ENCODE results near the gene G0S2. TPM values are rescaled to one million over a fixed set of nuclear protein-coding genes. Genes with fewer than 3 reads are reported as not detected.

The G0S2 gene
- total and polyA plus RNA-seq, 2 of the 8 experiments (the other 6 are each of a cell fraction or from before 2014, with no cell fraction given), result 1.0 to 1.7 TPM

- no peaks in the 10 kb centered on the region for H4K20me1 ChIP-seq (replicated peaks in 1 of 2; ENCODE audit: control insufficient read depth in 1 of 2, insufficient read depth in 2 of 2, low read length in 2 of 2)
- H3K79me2 ChIP-seq (ENCODE audit: control insufficient read depth in 1 of 2, insufficient read depth in 2 of 2, low read length in 2 of 2), result no peaks in the 10 kb centered on the region
- no peak overlapping the region for H3K14ac ChIP-seq (ENCODE audit: insufficient read length)
- CTCF ChIA-PET (ENCODE audit: partially characterized antibody), result interaction anchor here (0.9 to 2.3 kb wide), 5 partner anchors 9 to 84 kb away, joined by 3 to 7 read pairs (median 3); partner anchors contain the start of genes G0S2 and LAMB3
- H3K23me2 ChIP-seq (ENCODE audit: low read depth, low read length), result no peaks in the 10 kb centered on the region
- H3K27ac ChIP-seq (ENCODE audit: low read depth, low read length), result no peak overlapping the region
- H2BK12ac ChIP-seq (ENCODE audit: low read depth, low read length), result no peak overlapping the region
- H3K23ac ChIP-seq (ENCODE audit: insufficient read length), result no peak overlapping the region
- 90% methylated on average over 1 of the region's 1 CpG; no CpG with 5 or more reads in 1 of the 2 experiments for WGBS, 2 experiments (ENCODE audit: extremely low coverage in 1 of 2, insufficient coverage in 1 of 2, insufficient read length in 1 of 2, insufficient replicate concordance in 2 of 2, low coverage in 1 of 2, low lambda C conversion rate in 2 of 2, missing lambda C conversion rate in 1 of 2)
- H4K91ac ChIP-seq (replicated peaks; ENCODE audit: insufficient read length, low read length), result no peak overlapping the region
- H3K4me3 ChIP-seq (ENCODE audit: extremely low read depth in 1 of 4, insufficient read depth in 2 of 4, low read depth in 3 of 4, low read length in 4 of 4), result no peak overlapping the region
- no peak overlapping the region for H3K56ac ChIP-seq (replicated peaks; ENCODE audit: insufficient read length, low read depth, low read length)
- POLR2A ChIA-PET (ENCODE audit: partially characterized antibody), result no interaction called here
- no peaks in the 10 kb centered on the region for H3K36me3 ChIP-seq (ENCODE audit: control insufficient read depth in 2 of 4, insufficient read depth in 4 of 4, low read length in 3 of 4)
- no peak for DNase-seq (ENCODE audit: low read depth in 1 of 2, low spot score in 2 of 2)
- 0 out of 7 replicates have a peak, but pooled peaks cover 0 to 2% (median 0%) of the 10 kb centered on the region in 4 experiments for H3K27me3 ChIP-seq (replicated peaks in 1 of 4; ENCODE audit: control insufficient read depth in 3 of 4, extremely low read depth in 1 of 4, insufficient read depth in 3 of 4, low read length in 3 of 4)
- peaks cover 0 to 3% (median 0%) of the 10 kb centered on the region in 4 experiments; a peak in 2 of 7 replicates for H3K4me1 ChIP-seq (replicated peaks in 1 of 4; ENCODE audit: control insufficient read depth in 3 of 4, insufficient read depth in 4 of 4, low read length in 3 of 4)
- no peak overlapping the region for H3K9ac ChIP-seq (replicated peaks in 1 of 4; ENCODE audit: extremely low read depth in 1 of 4, low read depth in 3 of 4, low read length in 3 of 4)
- H4K8ac ChIP-seq (ENCODE audit: extremely low read depth, insufficient read depth, low read length), result no peak overlapping the region
- H2BK15ac ChIP-seq (ENCODE audit: low read length), result no peak overlapping the region
- no peak overlapping the region for H2BK5ac ChIP-seq (ENCODE audit: low read depth, low read length)
- H2AK5ac ChIP-seq (ENCODE audit: low read depth, low read length), result no peak overlapping the region
- no peak overlapping the region for H3K18ac ChIP-seq (ENCODE audit: extremely low read depth, low read length)
- no peak overlapping the region for H3K4ac ChIP-seq (replicated peaks; ENCODE audit: insufficient read length, low read depth, low read length)
- no peak overlapping the region for H2BK20ac ChIP-seq (ENCODE audit: low read length)
- H3K9me3 ChIP-seq (ENCODE audit: insufficient read depth in 2 of 2, low read depth in 1 of 2, low read length in 1 of 2), result no peaks in the 10 kb centered on the region
- FAIRE-seq, result no peak
- no peaks in the 10 kb centered on the region for H3K79me1 ChIP-seq (ENCODE audit: low read depth, low read length)
- no peak overlapping the region for H2AFZ ChIP-seq (ENCODE audit: low read length)
- H4K5ac ChIP-seq (ENCODE audit: insufficient read length, low read depth, low read length), result no peak overlapping the region
- H2BK120ac ChIP-seq (replicated peaks; ENCODE audit: low read depth, low read length), result no peak overlapping the region
- no peak overlapping the region for H3K4me2 ChIP-seq (ENCODE audit: insufficient read depth in 1 of 2, low read depth in 2 of 2, low read length in 2 of 2)
- TF ChIP-seq USF2 (IDR thresholded peaks at IDR 0.05; ENCODE audit: low read length) (no peak), MAFK (IDR thresholded peaks at IDR 0.05; ENCODE audit: low read depth, low read length) (no peak), BCL11A (IDR thresholded peaks at IDR 0.05; ENCODE audit: low read depth in 2 of 2, low read length in 2 of 2) (no peak), TAF7 (optimal IDR thresholded peaks at IDR 0.05; ENCODE audit: borderline replicate concordance, low read depth, low read length) (no peak), ASH2L (IDR thresholded peaks at IDR 0.05; ENCODE audit: low read length) (no peak), BACH1 (IDR thresholded peaks at IDR 0.05; ENCODE audit: low read length) (no peak), POLR2A (IDR thresholded peaks at IDR 0.05; ENCODE audit: control extremely low read depth in 1 of 2, low read depth in 2 of 2, low read length in 2 of 2) (no peak), SRF (IDR thresholded peaks at IDR 0.05; ENCODE audit: low read depth, low read length) (no peak), TBP (IDR thresholded peaks at IDR 0.05; ENCODE audit: low read depth, low read length) (no peak), CBX8 (IDR thresholded peaks at IDR 0.05; ENCODE audit: borderline replicate concordance, low read depth, low read length) (no peak), SIX5 (IDR thresholded peaks at IDR 0.05; ENCODE audit: low read depth, low read length) (no peak), GTF2F1 (IDR thresholded peaks at IDR 0.05; ENCODE audit: borderline replicate concordance, low read depth, low read length) (no peak), CBX5 (IDR thresholded peaks at IDR 0.05; ENCODE audit: low read depth, low read length) (no peak), E2F6 (IDR thresholded peaks at IDR 0.05) (no peak)
Observed at GRCh38 chr1:209661071-209661470, 14.1 kb upstream of the G0S2 start.

Measured in H1 (cell line).